Natural killer cell (primary cell): ENCODE data around the gene HELZ2. TPM values are rescaled to one million over a fixed set of nuclear protein-coding genes. Genes with fewer than 3 reads are reported as not detected.

Source experiments
- ATAC-seq, 3 donors: fragments of 150-1000 bp in 2 of 3; fragments of 200-7000 bp in 1 of 3; cut with Tn5 transposase; 1 replicate in 1 of 3; 2 replicates in 2 of 3; pipeline ENCODE4 v1.10.0; 2021; ENCODE audit warnings: mild to moderate bottlenecking in 2 of 3, moderate library complexity in 2 of 3
- DNase-seq, 2 donors: peaks; one replicate each; pipeline versions ENCODE4 v3.0.0 to v3.0.0-alpha.2; 2013 to 2021; ENCODE audit warnings: mixed read lengths in 1 of 2
- H3K27ac ChIP-seq: one replicate; pipeline ENCODE4 v1.5.1; 2013; ENCODE audit warnings: mild to moderate bottlenecking, low read length
- H3K27me3 ChIP-seq: one replicate; pipeline ENCODE4 v1.6.1; 2013; ENCODE audit warnings: low read length; ENCODE audit not compliant: control insufficient read depth, insufficient read depth
- H3K36me3 ChIP-seq: one replicate; pipeline ENCODE4 v1.6.1; 2013; ENCODE audit warnings: low read length; ENCODE audit not compliant: control insufficient read depth, insufficient read depth
- H3K4me1 ChIP-seq: one replicate; pipeline ENCODE4 v1.6.1; 2013; ENCODE audit warnings: low read length; ENCODE audit not compliant: control insufficient read depth, insufficient read depth
- H3K4me3 ChIP-seq: one replicate; pipeline ENCODE4 v1.5.1; 2013; ENCODE audit warnings: low read length
- H3K9me3 ChIP-seq: one replicate; pipeline ENCODE4 v1.6.1; 2013; ENCODE audit warnings: low read length; ENCODE audit not compliant: control insufficient read depth, insufficient read depth
- H3K27ac Mint-ChIP-seq, 2 donors: one replicate each; pipeline ENCODE4 v1.8.0; 2022; ENCODE audit warnings: mild to moderate bottlenecking in 2 of 2, mixed read lengths in 2 of 2, moderate library complexity in 1 of 2
- H3K27me3 Mint-ChIP-seq, 2 donors: one replicate each; pipeline ENCODE4 v1.8.0; 2022; ENCODE audit warnings: low read depth in 2 of 2, mixed read lengths in 2 of 2
- H3K36me3 Mint-ChIP-seq: one replicate; pipeline ENCODE4 v1.8.0; 2022; ENCODE audit warnings: mixed read lengths
- H3K4me1 Mint-ChIP-seq, 2 donors: one replicate each; pipeline ENCODE4 v1.8.0; 2022; ENCODE audit warnings: mixed read lengths in 2 of 2
- H3K4me3 Mint-ChIP-seq: one replicate; pipeline ENCODE4 v1.8.0; 2022; ENCODE audit warnings: mild to moderate bottlenecking, moderate library complexity, mixed read lengths
- H3K9me3 Mint-ChIP-seq, 2 donors: one replicate each; pipeline ENCODE4 v1.8.0; 2022; ENCODE audit warnings: mixed read lengths in 2 of 2
- WGBS: methylation state at CpG from one replicate; pipeline ENCODE4 v1.1.7; 2013; ENCODE audit warnings: missing lambda C conversion rate; ENCODE audit not compliant: insufficient coverage; 5-methylcytosine and 5-hydroxymethylcytosine counted together
- intact Hi-C: fragments of 100-400 bp; cut with micrococcal nuclease; formaldehyde crosslinking; loops from one replicate; pipeline ENCODE4 v1.14.2; 2022
- total RNA-seq, 4 donors: library from RNA; stranded (reverse); fragments of 120-200 nt in 1 of 4; gene quantifications; one replicate each; pipeline versions ENCODE4 v1.2.3 to v1.2.4, GENCODE V29; 2013 to 2022
- TF ChIP-seq, protein P1 (sequence below): fragments of 200-600 bp; IDR thresholded peaks from one replicate; pipeline ENCODE4 v1.8.0; 2022; ENCODE audit warnings: antibody characterized with exemption

The HELZ2 gene
- total RNA-seq, 3 donors from 2014 or later (not counting 1 experiment from before 2014, with no cell fraction given): 85.2 to 90.7 (median 89.4) TPM

DNA sequence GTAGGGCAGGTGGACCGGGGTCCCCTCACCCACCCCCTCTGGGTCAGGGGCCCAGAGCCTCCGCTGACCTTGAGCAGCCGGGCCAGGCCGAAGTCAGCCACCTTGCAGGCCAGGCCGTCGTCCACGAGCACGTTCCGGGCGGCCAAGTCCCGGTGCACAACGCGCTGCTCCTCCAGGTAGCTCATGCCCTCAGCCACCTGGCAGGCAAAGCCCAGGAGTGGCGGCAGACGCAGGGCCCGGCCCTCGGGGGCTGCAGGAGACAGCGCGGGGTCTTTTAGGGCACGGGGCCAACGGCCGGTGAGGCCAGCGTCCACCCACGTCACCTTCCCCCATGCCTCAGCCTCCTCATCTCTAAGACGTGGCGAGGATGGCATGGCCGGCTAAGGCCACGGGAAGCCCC, 32.7 kb downstream of the HELZ2 start:
- H3K4me3 Mint-ChIP-seq: no peak overlapping the region
- peaks cover 0 to 19% of the 10 kb centered on the region in 2 donors for H3K4me1 Mint-ChIP-seq
- DNase-seq (no peak), ATAC-seq (no peak)
- no peaks in the 10 kb centered on the region for H3K36me3 Mint-ChIP-seq
- intact Hi-C loops: no loop called here
- TF ChIP-seq, protein P1, sequence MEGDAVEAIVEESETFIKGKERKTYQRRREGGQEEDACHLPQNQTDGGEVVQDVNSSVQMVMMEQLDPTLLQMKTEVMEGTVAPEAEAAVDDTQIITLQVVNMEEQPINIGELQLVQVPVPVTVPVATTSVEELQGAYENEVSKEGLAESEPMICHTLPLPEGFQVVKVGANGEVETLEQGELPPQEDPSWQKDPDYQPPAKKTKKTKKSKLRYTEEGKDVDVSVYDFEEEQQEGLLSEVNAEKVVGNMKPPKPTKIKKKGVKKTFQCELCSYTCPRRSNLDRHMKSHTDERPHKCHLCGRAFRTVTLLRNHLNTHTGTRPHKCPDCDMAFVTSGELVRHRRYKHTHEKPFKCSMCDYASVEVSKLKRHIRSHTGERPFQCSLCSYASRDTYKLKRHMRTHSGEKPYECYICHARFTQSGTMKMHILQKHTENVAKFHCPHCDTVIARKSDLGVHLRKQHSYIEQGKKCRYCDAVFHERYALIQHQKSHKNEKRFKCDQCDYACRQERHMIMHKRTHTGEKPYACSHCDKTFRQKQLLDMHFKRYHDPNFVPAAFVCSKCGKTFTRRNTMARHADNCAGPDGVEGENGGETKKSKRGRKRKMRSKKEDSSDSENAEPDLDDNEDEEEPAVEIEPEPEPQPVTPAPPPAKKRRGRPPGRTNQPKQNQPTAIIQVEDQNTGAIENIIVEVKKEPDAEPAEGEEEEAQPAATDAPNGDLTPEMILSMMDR: no peak
- no peaks in the 10 kb centered on the region for H3K27me3 ChIP-seq
- H3K27ac Mint-ChIP-seq: no peak overlapping the region
- no peak overlapping the region for H3K27ac ChIP-seq
- H3K9me3 Mint-ChIP-seq: no peaks in the 10 kb centered on the region
- H3K9me3 ChIP-seq: no peaks in the 10 kb centered on the region
- peaks cover 0 to 2% of the 10 kb centered on the region in 2 donors for H3K27me3 Mint-ChIP-seq
- peaks cover 41% of the 10 kb centered on the region for H3K4me1 ChIP-seq
- no peak overlapping the region for H3K4me3 ChIP-seq
- WGBS: 97% methylated on average over 28 of the region's 28 CpGs
- no peaks in the 10 kb centered on the region for H3K36me3 ChIP-seq

DNA sequence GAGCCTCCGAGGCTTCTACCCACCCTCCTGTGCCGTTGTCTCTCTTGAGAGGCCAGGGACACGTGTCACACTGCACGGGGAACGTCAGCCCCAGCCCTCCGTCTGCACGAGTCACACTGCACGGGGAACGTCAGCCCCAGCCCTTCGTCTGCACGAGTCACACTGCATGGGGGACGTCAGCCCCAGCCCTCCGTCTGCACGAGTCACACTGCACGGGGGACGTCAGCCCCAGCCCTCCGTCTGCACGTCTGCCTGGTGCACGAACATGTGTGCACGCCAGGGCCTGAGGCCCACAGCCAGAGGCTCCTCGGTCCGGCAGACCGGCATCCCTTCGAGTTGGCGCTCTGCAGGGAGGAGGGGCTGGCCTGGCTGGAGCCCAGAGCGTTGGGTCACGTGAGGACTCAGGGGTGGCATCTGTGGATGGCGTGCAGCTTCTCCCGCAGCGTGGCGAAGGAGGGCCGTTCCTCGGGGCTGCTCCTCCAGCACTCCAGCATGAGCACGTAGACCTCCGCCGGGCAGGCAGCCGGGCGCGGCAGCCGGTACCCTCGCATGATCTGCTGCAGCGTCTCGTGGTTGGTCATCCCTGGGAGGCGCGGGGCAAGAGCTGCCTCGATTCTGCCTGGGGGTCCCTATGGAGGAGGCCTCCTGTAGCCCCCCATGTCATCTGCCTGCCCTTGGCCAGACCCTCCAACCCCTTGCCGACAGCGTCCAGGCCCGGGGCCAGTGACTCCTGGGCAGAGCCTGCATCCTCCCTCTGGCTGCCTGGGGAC, 33.4 kb downstream of the HELZ2 start:
- Histone ChIP-seq H3K27ac (no peak overlapping the region), H3K36me3 (no peaks in the 10 kb centered on the region), H3K9me3 (no peaks in the 10 kb centered on the region), H3K4me3 (no peak overlapping the region), H3K27me3 (no peaks in the 10 kb centered on the region), H3K4me1 (peaks cover 38% of the 10 kb centered on the region)
- Mint-ChIP-seq H3K36me3 (no peaks in the 10 kb centered on the region), H3K4me3 (no peak overlapping the region), H3K9me3 (no peaks in the 10 kb centered on the region), H3K27ac (no peak overlapping the region), H3K27me3 (peaks cover 0 to 2% of the 10 kb centered on the region in 2 donors), H3K4me1 (peaks cover 0 to 20% of the 10 kb centered on the region in 2 donors)
- TF ChIP-seq, protein P1: no peak
- intact Hi-C loops: no loop called here
- DNase-seq (no peak), ATAC-seq (no peak)
- 84% methylated on average over 49 of the region's 49 CpGs for WGBS

DNA sequence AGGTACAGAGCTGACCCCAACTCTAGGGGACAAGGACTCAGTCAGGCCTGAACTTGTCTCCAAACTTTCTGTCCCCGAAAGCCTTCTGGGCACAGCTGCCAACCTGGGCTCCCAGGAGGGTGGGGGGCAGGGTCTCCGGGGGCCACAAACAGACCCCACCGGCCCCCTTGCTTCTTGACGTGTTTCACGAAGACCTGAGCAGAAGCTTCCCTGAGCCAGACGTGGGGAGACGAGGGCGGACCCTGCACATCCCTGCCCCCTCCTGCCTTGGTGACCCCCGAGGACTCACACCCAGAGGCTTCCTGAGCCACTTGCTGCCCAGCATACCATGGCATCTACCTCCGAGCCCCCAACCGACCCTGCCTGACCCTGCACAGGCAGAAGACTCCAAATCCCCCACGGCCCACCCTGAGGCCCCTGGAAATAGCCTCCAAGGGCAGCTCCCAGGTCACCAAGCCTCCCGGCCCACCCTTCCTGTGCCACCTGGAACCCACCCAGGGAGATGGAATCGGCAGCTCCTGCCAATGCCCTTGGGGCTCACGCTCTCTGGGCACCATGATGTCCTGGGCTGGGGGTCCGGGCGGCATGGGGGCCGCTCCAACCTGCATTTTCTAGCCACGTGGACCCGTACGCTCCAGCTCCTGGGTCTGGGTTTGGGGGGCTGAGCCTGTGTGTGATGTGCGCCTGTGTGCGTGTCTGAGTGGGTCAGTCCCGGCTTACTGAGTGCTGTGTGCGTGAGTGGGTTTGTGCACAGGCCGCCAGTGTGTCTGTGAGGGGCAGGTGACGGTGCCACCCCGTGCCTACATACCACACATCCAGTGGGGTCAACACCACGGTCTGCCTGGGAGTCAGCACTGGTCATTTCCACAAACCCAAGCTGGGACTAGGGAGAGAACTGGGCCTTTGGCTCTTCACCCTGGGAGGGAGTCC, 34.3 kb downstream of the HELZ2 start:
- Mint-ChIP-seq H3K9me3 (no peaks in the 10 kb centered on the region), H3K4me3 (no peak overlapping the region), H3K4me1 (peaks cover 0 to 20% of the 10 kb centered on the region in 2 donors), H3K27me3 (no peaks in the 10 kb centered on the region), H3K36me3 (no peaks in the 10 kb centered on the region), H3K27ac (no peak overlapping the region)
- no peak for ATAC-seq
- Histone ChIP-seq H3K27ac (no peak overlapping the region), H3K27me3 (no peaks in the 10 kb centered on the region), H3K4me1 (peaks cover 35% of the 10 kb centered on the region), H3K4me3 (no peak overlapping the region), H3K36me3 (no peaks in the 10 kb centered on the region), H3K9me3 (no peaks in the 10 kb centered on the region)
- intact Hi-C loops: loop anchor here (2.0 to 5.0 kb wide), 5 partner anchors 118 to 581 kb away; partner anchors contain the start of genes RTEL1, SAMD10 and TPD52L2
- TF ChIP-seq, protein P1: no peak
- WGBS: 94% methylated on average over 29 of the region's 29 CpGs
- no peak for DNase-seq
